ENCODE data around the gene MIER3.

DNA sequence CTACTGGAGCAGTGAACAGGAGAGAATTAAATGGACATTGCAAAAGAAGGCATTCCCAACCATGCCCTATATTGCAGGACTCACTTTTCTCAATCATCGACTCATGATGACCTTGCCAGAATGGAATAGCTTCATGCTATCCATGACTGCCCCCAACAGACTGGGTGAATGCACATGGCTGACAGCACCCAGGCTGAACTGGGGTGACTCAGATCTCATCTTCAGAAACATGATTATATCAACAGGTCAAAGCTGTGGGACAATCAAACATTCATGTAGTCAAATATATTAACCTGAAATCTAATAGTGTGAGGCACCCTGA is 34.7 kb upstream of the MIER3 start:
- TF ChIP-seq EZH2phosphoT487 (IDR thresholded peaks at IDR 0.05; ENCODE audit: borderline replicate concordance, low read length) (no peak), CTCF (conservative IDR thresholded peaks at IDR 0.05; ENCODE audit: low read depth, low read length) (no peak)
